CD8-positive, alpha-beta memory T cell (primary cell): ENCODE results near the gene GOLGA3. TPM values are rescaled to one million over a fixed set of nuclear protein-coding genes. Genes with fewer than 3 reads are reported as not detected.
"Not testable (repeated sequence)": the region's sequence is repeated elsewhere in the genome, so short reads cannot be mapped to it uniquely, and the experiment has no call there.

ENCODE experiments used
- CTCF ChIA-PET: fragments of 350-600 bp; sonication (Branson Sonifier 250); formaldehyde crosslinking; loops from one replicate; lab custom pipeline; 2021; ENCODE audit warnings: antibody characterized with exemption; lab: Charles Lee
- POLR2A ChIA-PET: fragments of 350-600 bp; sonication (Branson Sonifier 250); formaldehyde crosslinking; loops from one replicate; lab custom pipeline; 2021; ENCODE audit warnings: antibody characterized with exemption; lab: Charles Lee
- DNase-seq, 5 donors: peaks; one replicate each; pipeline versions ENCODE4 v3.0.0 to v3.0.0-alpha.2; 2020 to 2022; ENCODE audit warnings: mixed read lengths in 1 of 5
- H3K27ac ChIP-seq: one replicate; pipeline ENCODE4 v1.7.0; 2013; ENCODE audit warnings: low read depth, mild to moderate bottlenecking, low read length, moderate library complexity
- H3K27me3 ChIP-seq: 2 replicates; pipeline ENCODE4 v1.7.0; 2013; ENCODE audit warnings: low read length, mild to moderate bottlenecking; ENCODE audit not compliant: insufficient read depth, poor library complexity, severe bottlenecking
- H3K36me3 ChIP-seq: 2 replicates; pipeline ENCODE4 v1.7.0; 2013; ENCODE audit warnings: mild to moderate bottlenecking, low read length, moderate library complexity; ENCODE audit not compliant: insufficient read depth
- H3K4me1 ChIP-seq: 2 replicates; pipeline ENCODE4 v1.7.0; 2013; ENCODE audit warnings: mild to moderate bottlenecking, low read length, moderate library complexity; ENCODE audit not compliant: insufficient read depth
- H3K4me3 ChIP-seq: 2 replicates; pipeline ENCODE4 v1.7.0; 2013; ENCODE audit warnings: mild to moderate bottlenecking, low read length
- H3K9me3 ChIP-seq: 2 replicates; pipeline ENCODE4 v1.7.0; 2013; ENCODE audit warnings: mild to moderate bottlenecking, low read length
- H3K27ac Mint-ChIP-seq, 8 donors: one replicate each; pipeline ENCODE4 v1.8.0; 2020 to 2021; ENCODE audit warnings: mixed read lengths in 8 of 8, mild to moderate bottlenecking in 6 of 8, inconsistent platforms in 3 of 8, moderate library complexity in 3 of 8
- H3K27me3 Mint-ChIP-seq, 2 donors: one replicate each; pipeline ENCODE4 v1.8.0; 2020 to 2021; ENCODE audit warnings: mixed read lengths in 2 of 2, mild to moderate bottlenecking in 1 of 2, moderate library complexity in 1 of 2
- H3K36me3 Mint-ChIP-seq, 3 donors: one replicate each; pipeline ENCODE4 v1.8.0; 2020 to 2021; ENCODE audit warnings: mixed read lengths in 3 of 3, inconsistent platforms in 1 of 3, mild to moderate bottlenecking in 1 of 3
- H3K4me1 Mint-ChIP-seq, 3 donors: one replicate each; pipeline ENCODE4 v1.8.0; 2020 to 2021; ENCODE audit warnings: mixed read lengths in 3 of 3, inconsistent platforms in 1 of 3, mild to moderate bottlenecking in 1 of 3
- H3K4me3 Mint-ChIP-seq, 7 donors: one replicate each; pipeline ENCODE4 v1.8.0; 2020 to 2021; ENCODE audit warnings: mixed read lengths in 7 of 7, mild to moderate bottlenecking in 6 of 7, moderate library complexity in 4 of 7, inconsistent platforms in 2 of 7
- H3K9me3 Mint-ChIP-seq, 5 donors: one replicate each; pipeline ENCODE4 v1.8.0; 2020 to 2022; ENCODE audit warnings: mixed read lengths in 5 of 5, mild to moderate bottlenecking in 3 of 5, moderate library complexity in 2 of 5, inconsistent platforms in 1 of 5
- polyA plus RNA-seq: library from polyadenylated mRNA; unstranded; fragments of 300-500 nt; fragmentation: Illumina TruSeq; gene quantifications from one replicate; pipeline ENCODE4 v1.2.3, GENCODE V29; 2021
- total RNA-seq, 2 experiments: library from RNA; stranded (reverse); gene quantifications; one replicate each; pipeline ENCODE4 v1.2.3, GENCODE V29; 2021

GOLGA3 gene
- total and polyA plus RNA-seq, 3 experiments from 2014 or later = 13.4 to 68.2 (median 63.7) TPM

DNA sequence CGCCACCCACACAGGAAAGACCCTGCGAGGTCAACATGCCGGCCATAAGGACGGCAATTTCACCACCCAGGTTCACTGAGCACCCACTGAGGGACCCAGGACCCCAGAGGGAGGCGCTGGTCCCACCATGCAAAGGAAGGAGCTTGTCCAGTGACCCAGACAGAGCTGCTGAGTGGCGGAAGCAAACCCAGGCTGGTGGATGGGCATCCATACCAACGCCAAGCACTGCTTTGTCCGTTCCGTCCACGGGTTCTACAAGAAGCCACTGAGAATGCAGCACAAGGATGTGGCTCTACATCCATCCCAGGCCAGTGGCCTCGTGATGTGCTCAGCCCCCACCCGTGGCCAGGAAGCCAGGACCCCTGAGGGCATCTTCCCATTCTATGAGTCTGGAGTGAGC lies 23.8 kb upstream of the GOLGA3 start:
- Mint-ChIP-seq H3K36me3 (peaks cover 12 to 78% (median 21%) of the 10 kb centered on the region in 3 donors), H3K4me1 (no peaks in the 10 kb centered on the region), H3K4me3 (no peak overlapping the region), H3K27ac (peak overlapping the region in 1 of 8 donors; percentile 17), H3K27me3 (no peaks in the 10 kb centered on the region), H3K9me3 (no peaks in the 10 kb centered on the region)
- peaks cover 35% of the 10 kb centered on the region for H3K36me3 ChIP-seq
- H3K4me3 ChIP-seq = no peak overlapping the region
- ChIA-PET CTCF (no interaction called here), POLR2A (no interaction called here)
- no peaks in the 10 kb centered on the region for H3K9me3 ChIP-seq
- H3K4me1 ChIP-seq = no peaks in the 10 kb centered on the region
- no peaks in the 10 kb centered on the region for H3K27me3 ChIP-seq
- H3K27ac ChIP-seq = no peak overlapping the region
- no peak for DNase-seq

DNA sequence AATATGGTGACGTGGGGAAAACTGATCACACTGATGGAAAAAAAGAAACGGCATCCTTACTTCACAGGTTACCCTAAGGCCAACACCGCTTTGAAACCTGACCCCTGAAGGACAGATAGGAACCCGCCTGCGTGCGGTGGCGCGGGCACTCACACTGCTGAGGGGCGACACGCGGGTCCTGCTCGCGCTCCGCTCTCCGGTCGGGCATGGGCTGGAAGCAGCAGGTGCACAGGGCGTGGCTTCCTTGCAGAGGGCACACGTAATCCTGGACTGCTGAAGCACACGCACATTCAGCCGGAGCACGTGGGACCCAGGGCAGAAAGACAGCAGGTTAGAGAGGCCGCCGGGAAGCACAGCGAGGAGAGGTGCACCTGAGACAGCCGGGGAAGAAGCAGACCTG lies 22.8 kb upstream of the GOLGA3 start:
- no peaks in the 10 kb centered on the region for H3K9me3 Mint-ChIP-seq
- no peaks in the 10 kb centered on the region for H3K4me1 ChIP-seq
- DNase-seq = no peak
- H3K9me3 ChIP-seq = no peaks in the 10 kb centered on the region
- no peak overlapping the region for H3K4me3 Mint-ChIP-seq
- ChIA-PET CTCF (no interaction called here), POLR2A (no interaction called here)
- peaks cover 11 to 85% (median 20%) of the 10 kb centered on the region in 3 donors for H3K36me3 Mint-ChIP-seq
- H3K27ac Mint-ChIP-seq = peak overlapping the region in 2 of 8 donors; percentile 17 to 37
- no peaks in the 10 kb centered on the region for H3K4me1 Mint-ChIP-seq
- no peaks in the 10 kb centered on the region for H3K27me3 ChIP-seq
- no peaks in the 10 kb centered on the region for H3K27me3 Mint-ChIP-seq
- H3K27ac ChIP-seq = no peak overlapping the region
- H3K36me3 ChIP-seq = peaks cover 37% of the 10 kb centered on the region
- H3K4me3 ChIP-seq = no peak overlapping the region

DNA sequence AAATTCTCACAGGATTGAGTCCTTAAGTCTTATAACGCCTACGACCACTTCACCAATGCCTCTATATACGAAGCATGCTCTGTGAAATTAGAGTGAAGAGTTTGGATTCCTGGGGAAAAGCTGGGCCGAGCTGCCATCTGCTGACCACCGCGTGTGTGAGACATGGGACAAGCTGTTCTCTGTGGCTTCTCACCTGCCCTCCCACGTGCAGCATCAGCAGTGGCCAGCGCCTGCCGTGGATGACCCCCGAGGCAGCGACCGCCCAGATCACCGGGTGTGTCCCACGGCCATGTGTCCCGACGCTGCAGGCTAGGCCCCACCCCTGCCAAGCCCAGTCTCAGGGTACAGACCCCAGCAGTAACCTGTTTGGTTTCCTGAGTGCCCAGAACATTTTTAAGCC lies 21.6 kb upstream of the GOLGA3 start:
- peak overlapping the region in 2 of 8 donors; percentile 60 to 84 for H3K27ac Mint-ChIP-seq

DNA sequence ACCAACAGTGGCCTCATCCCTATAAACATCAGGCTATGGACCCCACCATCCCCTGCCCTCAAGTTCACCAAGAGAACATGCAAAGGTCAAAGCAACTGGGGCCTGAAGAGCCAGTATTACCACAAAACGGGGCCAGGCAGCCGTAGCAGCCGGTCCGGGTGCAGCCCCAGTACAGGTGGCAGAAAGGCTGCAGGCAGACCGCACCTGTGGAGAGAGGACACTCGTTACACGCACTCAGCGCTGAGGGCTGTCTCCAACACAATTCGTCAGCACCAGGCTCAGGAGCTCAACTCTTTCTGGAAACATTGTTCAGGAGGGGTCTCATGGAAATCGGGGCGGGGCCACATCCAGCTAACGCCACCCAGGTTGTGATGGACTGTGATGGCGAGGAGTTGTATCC lies 19.9 kb upstream of the GOLGA3 start:
- peaks cover 27% of the 10 kb centered on the region for H3K36me3 ChIP-seq
- no peaks in the 10 kb centered on the region for H3K4me1 Mint-ChIP-seq

More for the DNA sequence above, 21.6 kb upstream of the GOLGA3 start:
- POLR2A ChIA-PET = no interaction called here
- Histone ChIP-seq H3K4me1 (no peaks in the 10 kb centered on the region), H3K27ac (no peak overlapping the region), H3K36me3 (peaks cover 27% of the 10 kb centered on the region), H3K4me3 (no peak overlapping the region), H3K9me3 (no peaks in the 10 kb centered on the region), H3K27me3 (no peaks in the 10 kb centered on the region)
- DNase-seq = no peak
- Mint-ChIP-seq H3K27me3 (no peaks in the 10 kb centered on the region), H3K4me1 (no peaks in the 10 kb centered on the region), H3K36me3 (peaks cover 9 to 83% (median 16%) of the 10 kb centered on the region in 3 donors), H3K9me3 (no peaks in the 10 kb centered on the region), H3K4me3 (no peak overlapping the region)
- CTCF ChIA-PET = interaction anchor here (0.7 kb wide), 1 partner anchor 68 kb away, joined by 3 read pairs; no protein-coding TSS in a partner anchor

DNA sequence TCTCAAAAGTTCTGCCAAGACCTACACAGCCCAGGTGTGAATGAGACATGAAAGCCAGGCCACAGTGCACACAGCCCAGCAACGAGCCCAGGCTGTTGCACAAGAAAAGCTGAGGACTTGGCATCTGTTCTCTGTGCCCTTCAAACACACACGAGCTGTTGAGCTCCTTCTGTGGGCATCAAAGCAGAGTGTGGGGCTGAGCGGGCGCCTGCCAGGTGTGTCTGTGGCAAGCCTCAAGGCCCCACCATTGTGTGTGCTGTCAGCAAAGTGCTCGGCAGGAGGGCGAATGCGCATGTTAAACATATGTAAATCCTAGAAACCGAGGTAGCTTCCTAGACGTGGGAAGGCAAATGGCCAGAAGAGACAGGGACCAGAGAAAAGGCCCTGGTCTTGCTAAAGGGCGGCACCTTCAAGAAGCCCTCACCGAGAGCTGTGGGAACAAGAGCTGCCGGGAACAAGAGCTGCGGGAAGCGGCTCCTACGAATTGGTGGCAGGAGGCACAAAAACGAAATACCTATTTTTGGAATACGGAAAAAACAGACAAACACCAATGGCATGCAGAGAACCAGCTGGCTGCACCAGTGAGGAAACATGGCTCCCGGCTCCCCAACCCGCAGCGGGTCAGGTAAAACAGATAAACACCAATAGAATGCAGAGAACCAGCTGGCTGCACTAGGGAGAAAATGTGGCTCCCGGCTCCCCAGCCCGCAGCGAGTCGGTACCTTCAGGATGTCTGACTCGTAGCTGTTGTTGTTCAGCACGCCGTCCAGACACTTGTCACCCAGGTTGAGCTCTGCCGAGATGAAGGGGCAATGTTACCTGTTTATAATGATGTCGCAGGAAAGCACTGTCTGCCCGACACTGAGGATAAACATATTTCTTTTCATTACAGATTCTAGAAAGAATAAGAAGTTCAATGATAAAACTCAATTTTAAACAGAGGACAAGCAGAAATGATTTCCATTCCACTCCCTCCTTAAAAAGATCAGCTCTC lies 19.0 kb upstream of the GOLGA3 start:
- Histone ChIP-seq H3K36me3 (peaks cover 26% of the 10 kb centered on the region), H3K27me3 (no peaks in the 10 kb centered on the region), H3K4me3 (no peak overlapping the region), H3K27ac (no peak overlapping the region), H3K4me1 (no peaks in the 10 kb centered on the region), H3K9me3 (no peaks in the 10 kb centered on the region)
- peaks cover 9 to 80% (median 11%) of the 10 kb centered on the region in 3 donors for H3K36me3 Mint-ChIP-seq
- ChIA-PET CTCF (no interaction called here), POLR2A (interaction anchor here (0.6 kb wide), 1 partner anchor 22 kb away, joined by 3 read pairs; no protein-coding TSS in a partner anchor)
- no peaks in the 10 kb centered on the region for H3K4me1 Mint-ChIP-seq
- H3K9me3 Mint-ChIP-seq = no peaks in the 10 kb centered on the region
- peak in 1 of 5 donors; percentile 71 for DNase-seq
- no peak overlapping the region for H3K4me3 Mint-ChIP-seq
- H3K27me3 Mint-ChIP-seq = no peaks in the 10 kb centered on the region
- H3K27ac Mint-ChIP-seq = peak overlapping the region in 3 of 8 donors; percentile 26 to 67 (median 54)

More for the DNA sequence above, 19.9 kb upstream of the GOLGA3 start:
- DNase-seq = no peak
- ChIA-PET POLR2A (no interaction called here), CTCF (no interaction called here)
- peak overlapping the region in 1 of 8 donors; percentile 26 for H3K27ac Mint-ChIP-seq
- no peaks in the 10 kb centered on the region for H3K9me3 Mint-ChIP-seq
- Histone ChIP-seq H3K4me3 (no peak overlapping the region), H3K27ac (no peak overlapping the region), H3K4me1 (no peaks in the 10 kb centered on the region), H3K27me3 (no peaks in the 10 kb centered on the region), H3K9me3 (no peaks in the 10 kb centered on the region)
- no peaks in the 10 kb centered on the region for H3K27me3 Mint-ChIP-seq
- peaks cover 9 to 79% (median 11%) of the 10 kb centered on the region in 3 donors for H3K36me3 Mint-ChIP-seq
- no peak overlapping the region for H3K4me3 Mint-ChIP-seq

DNA sequence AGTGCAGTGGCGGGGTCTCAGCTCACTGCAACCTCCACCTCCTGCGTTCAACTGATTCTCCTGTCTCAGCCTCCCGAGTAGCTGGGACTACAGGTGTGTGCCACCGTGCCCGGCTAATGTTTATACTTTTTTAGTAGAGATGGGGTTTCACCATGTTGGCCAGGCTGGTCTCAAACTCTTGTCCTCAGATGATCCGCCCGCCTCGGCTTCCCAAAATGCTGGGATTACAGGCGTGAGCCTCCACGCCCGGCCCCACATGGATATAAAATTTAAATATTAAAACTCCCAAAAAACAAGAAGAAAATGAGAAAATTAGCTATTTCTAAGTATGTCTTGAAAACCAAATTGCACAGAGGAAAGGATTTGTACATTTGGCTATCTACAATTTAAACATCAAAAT lies 16.0 kb upstream of the GOLGA3 start:
- POLR2A ChIA-PET, H3K27me3 Mint-ChIP-seq, DNase-seq, H3K27me3 ChIP-seq, H3K9me3 Mint-ChIP-seq, H3K27ac Mint-ChIP-seq, H3K4me3 ChIP-seq, H3K4me1 ChIP-seq, H3K4me1 Mint-ChIP-seq, H3K27ac ChIP-seq, H3K9me3 ChIP-seq, CTCF ChIA-PET, H3K4me3 Mint-ChIP-seq: not testable (repeated sequence)
- peaks cover 38% of the 10 kb centered on the region for H3K36me3 ChIP-seq
- peaks cover 9 to 77% (median 19%) of the 10 kb centered on the region in 3 donors for H3K36me3 Mint-ChIP-seq

DNA sequence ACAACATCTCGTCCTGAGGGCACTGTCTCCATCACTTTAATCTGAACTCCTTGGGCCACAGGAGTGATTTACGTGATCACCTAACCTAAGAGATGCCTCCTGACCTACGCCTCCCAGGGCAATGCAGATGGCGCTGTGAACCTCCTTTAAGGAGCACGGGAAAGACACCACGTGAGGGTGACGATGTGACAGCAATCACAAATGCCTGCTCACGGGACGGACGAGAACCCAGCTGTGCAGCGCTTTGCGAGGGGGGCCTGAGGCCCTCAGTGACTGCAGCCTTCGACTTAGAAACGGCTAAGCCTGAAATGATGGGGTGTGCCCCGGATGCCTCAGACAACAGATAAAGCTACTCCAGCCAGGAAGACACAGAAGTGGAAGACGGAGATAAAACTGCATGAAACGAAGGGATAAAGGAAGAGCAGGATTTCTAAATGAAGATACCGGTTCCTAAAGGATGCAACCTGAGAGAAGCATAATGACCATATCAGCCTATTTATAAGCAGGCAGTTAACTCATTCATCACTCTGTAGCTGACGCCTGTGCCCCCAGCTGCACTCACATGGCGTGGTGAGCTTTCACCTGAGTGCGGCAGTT lies 13.9 kb upstream of the GOLGA3 start:
- POLR2A ChIA-PET = interaction anchor here (0.6 kb wide), 1 partner anchor 11 kb away, joined by 4 read pairs; no protein-coding TSS in a partner anchor
- Mint-ChIP-seq H3K4me1 (no peaks in the 10 kb centered on the region), H3K27ac (no peak overlapping the region), H3K36me3 (peaks cover 9 to 71% (median 18%) of the 10 kb centered on the region in 3 donors), H3K27me3 (no peaks in the 10 kb centered on the region), H3K9me3 (no peaks in the 10 kb centered on the region), H3K4me3 (no peak overlapping the region)
- Histone ChIP-seq H3K36me3 (peaks cover 38% of the 10 kb centered on the region), H3K27me3 (no peaks in the 10 kb centered on the region), H3K4me3 (no peak overlapping the region), H3K27ac (no peak overlapping the region), H3K4me1 (no peaks in the 10 kb centered on the region), H3K9me3 (no peaks in the 10 kb centered on the region)
- CTCF ChIA-PET = no interaction called here
- DNase-seq = no peak

DNA sequence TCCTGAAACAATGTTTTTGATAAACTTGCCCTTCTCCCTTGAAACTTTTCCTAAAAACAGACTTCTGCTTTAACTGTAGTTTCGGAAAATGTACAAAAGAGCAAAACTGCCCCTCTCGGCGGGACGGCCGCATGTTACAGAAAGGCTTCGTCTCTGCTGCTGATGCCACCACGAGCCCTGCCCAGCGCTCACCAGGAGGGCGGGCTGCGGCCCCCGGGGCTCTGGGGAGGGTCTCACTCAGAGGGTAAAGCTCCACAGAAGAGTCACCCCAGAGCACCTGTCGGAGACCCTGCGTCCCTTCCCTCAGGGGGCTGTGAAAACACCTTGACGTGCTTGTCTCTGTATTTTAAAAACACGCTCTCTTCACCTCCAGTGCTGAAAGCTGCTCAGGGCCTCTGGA lies 12.5 kb upstream of the GOLGA3 start:
- peaks cover 9 to 60% (median 18%) of the 10 kb centered on the region in 3 donors for H3K36me3 Mint-ChIP-seq
- Histone ChIP-seq H3K4me1 (no peaks in the 10 kb centered on the region), H3K27me3 (no peaks in the 10 kb centered on the region), H3K27ac (no peak overlapping the region), H3K36me3 (peaks cover 28% of the 10 kb centered on the region), H3K9me3 (no peaks in the 10 kb centered on the region), H3K4me3 (no peak overlapping the region)
- H3K27me3 Mint-ChIP-seq = no peaks in the 10 kb centered on the region
- peaks cover 6 to 12% (median 12%) of the 10 kb centered on the region in 3 donors for H3K4me1 Mint-ChIP-seq
- no peak overlapping the region for H3K27ac Mint-ChIP-seq
- ChIA-PET CTCF (no interaction called here), POLR2A (no interaction called here)
- H3K4me3 Mint-ChIP-seq = no peak overlapping the region
- H3K9me3 Mint-ChIP-seq = no peaks in the 10 kb centered on the region
- no peak for DNase-seq
